CD4-positive, alpha-beta memory T cell (primary cell): ENCODE results near the gene CCN5. TPM values are rescaled to one million over a fixed set of nuclear protein-coding genes. Genes with fewer than 3 reads are reported as not detected.
A peak's percentile ranks its signal among the peaks of the same experiment; 100 is the strongest.

ENCODE experiments used
- CTCF ChIA-PET: fragments of 350-600 bp; sonication (Branson Sonifier 250); formaldehyde crosslinking; loops from one replicate; lab custom pipeline; 2021; ENCODE audit warnings: inconsistent platforms; ENCODE audit not compliant: partially characterized antibody; lab: Charles Lee
- POLR2A ChIA-PET: fragments of 350-600 bp; sonication (Branson Sonifier 250); formaldehyde crosslinking; loops from one replicate; lab custom pipeline; 2021; ENCODE audit not compliant: partially characterized antibody; lab: Charles Lee
- DNase-seq, 5 donors: peaks; one replicate each; pipeline versions ENCODE4 v3.0.0 to v3.0.0-alpha.2; 2020 to 2022; ENCODE audit warnings: mixed read lengths in 1 of 5
- H3K27ac ChIP-seq: one replicate; pipeline ENCODE4 v1.7.0; 2013; ENCODE audit warnings: low read depth, low read length
- H3K27me3 ChIP-seq: 2 replicates; pipeline ENCODE4 v1.7.0; 2013; ENCODE audit warnings: mild to moderate bottlenecking, low read length, moderate library complexity; ENCODE audit not compliant: insufficient read depth
- H3K36me3 ChIP-seq: 2 replicates; pipeline ENCODE4 v1.7.0; 2013; ENCODE audit warnings: mild to moderate bottlenecking, low read length, moderate library complexity; ENCODE audit not compliant: insufficient read depth
- H3K4me1 ChIP-seq: 2 replicates; pipeline ENCODE4 v1.7.0; 2013; ENCODE audit warnings: mild to moderate bottlenecking, low read length, moderate library complexity; ENCODE audit not compliant: insufficient read depth
- H3K4me3 ChIP-seq, 2 donors: one replicate each; pipeline ENCODE4 v1.7.0; 2013; ENCODE audit warnings: low read length in 2 of 2, mild to moderate bottlenecking in 1 of 2
- H3K9me3 ChIP-seq, 2 donors: one replicate each; pipeline ENCODE4 v1.7.0; 2013; ENCODE audit warnings: low read length in 2 of 2, control low read depth in 1 of 2; ENCODE audit not compliant: control insufficient read depth in 1 of 2
- H3K27ac Mint-ChIP-seq, 7 donors: one replicate each; pipeline ENCODE4 v1.8.0; 2020 to 2021; ENCODE audit warnings: mixed read lengths in 7 of 7, mild to moderate bottlenecking in 6 of 7, inconsistent platforms in 3 of 7, moderate library complexity in 3 of 7
- H3K27me3 Mint-ChIP-seq, 2 donors: one replicate each; pipeline ENCODE4 v1.8.0; 2020 to 2021; ENCODE audit warnings: mixed read lengths in 2 of 2
- H3K36me3 Mint-ChIP-seq, 2 donors: one replicate each; pipeline ENCODE4 v1.8.0; 2020 to 2021; ENCODE audit warnings: mixed read lengths in 2 of 2, inconsistent platforms in 1 of 2, mild to moderate bottlenecking in 1 of 2
- H3K4me1 Mint-ChIP-seq, 4 donors: one replicate each; pipeline ENCODE4 v1.8.0; 2020 to 2021; ENCODE audit warnings: mixed read lengths in 4 of 4, mild to moderate bottlenecking in 1 of 4
- H3K4me3 Mint-ChIP-seq, 8 donors: one replicate each; pipeline ENCODE4 v1.8.0; 2020 to 2021; ENCODE audit warnings: mixed read lengths in 8 of 8, mild to moderate bottlenecking in 7 of 8, moderate library complexity in 6 of 8, inconsistent platforms in 3 of 8
- H3K9me3 Mint-ChIP-seq, 8 donors: one replicate each; pipeline ENCODE4 v1.8.0; 2020 to 2021; ENCODE audit warnings: mixed read lengths in 8 of 8, mild to moderate bottlenecking in 5 of 8, inconsistent platforms in 3 of 8, moderate library complexity in 1 of 8
- intact Hi-C: fragments of 100-400 bp; cut with micrococcal nuclease; formaldehyde crosslinking; loops from one replicate; pipeline ENCODE4 v1.15.1; 2023
- polyA plus RNA-seq, 2 donors: library from polyadenylated mRNA; unstranded; fragments of 300-500 nt; fragmentation: Illumina TruSeq; gene quantifications; one replicate each; pipeline ENCODE4 v1.2.3, GENCODE V29; 2021
- total RNA-seq, 2 experiments: library from RNA; stranded (reverse); gene quantifications; one replicate each; pipeline ENCODE4 v1.2.3, GENCODE V29; 2021

Gene CCN5
- total and polyA plus RNA-seq, 4 experiments from 2014 or later = not detected

GRCh38 chr20:44678990-44679611 is 36.1 kb upstream of the CCN5 start:
- Histone ChIP-seq H3K36me3 (no peaks in the 10 kb centered on the region), H3K27ac (no peak overlapping the region), H3K4me1 (peaks cover 8% of the 10 kb centered on the region), H3K27me3 (no peaks in the 10 kb centered on the region), H3K4me3 (no peak overlapping the region), H3K9me3 (no peaks in the 10 kb centered on the region)
- Mint-ChIP-seq H3K4me3 (no peak overlapping the region), H3K4me1 (peaks cover 0 to 7% (median 2%) of the 10 kb centered on the region in 4 donors), H3K9me3 (no peaks in the 10 kb centered on the region), H3K27ac (no peak overlapping the region), H3K27me3 (no peaks in the 10 kb centered on the region), H3K36me3 (no peaks in the 10 kb centered on the region)
- intact Hi-C loops = no loop called here
- ChIA-PET CTCF (interaction anchor here (0.6 to 1.5 kb wide), 4 partner anchors 29 to 74 kb away, joined by 3 read pairs; no protein-coding TSS in a partner anchor), POLR2A (interaction anchor here (1.0 kb wide), 1 partner anchor 36 kb away, joined by 3 read pairs; no protein-coding TSS in a partner anchor)
- DNase-seq = no peak

GRCh38 chr20:44681796-44682566 is 33.2 kb upstream of the CCN5 start:
- Histone ChIP-seq H3K27ac (no peak overlapping the region), H3K36me3 (no peaks in the 10 kb centered on the region), H3K4me1 (peaks cover 8% of the 10 kb centered on the region), H3K9me3 (no peaks in the 10 kb centered on the region), H3K4me3 (no peak overlapping the region), H3K27me3 (no peaks in the 10 kb centered on the region)
- CTCF ChIA-PET = interaction anchor here (1.0 to 6.2 kb wide), 15 partner anchors 9 to 610 kb away, joined by 3 to 83 read pairs (median 28); partner anchors contain the start of gene ADA
- Mint-ChIP-seq H3K4me3 (no peak overlapping the region), H3K4me1 (peaks cover 0 to 15% (median 7%) of the 10 kb centered on the region in 4 donors), H3K36me3 (no peaks in the 10 kb centered on the region), H3K27me3 (peaks cover 1 to 2% of the 10 kb centered on the region in 2 donors), H3K9me3 (no peaks in the 10 kb centered on the region), H3K27ac (peak overlapping the region in 1 of 7 donors; percentile 16)
- intact Hi-C loops = no loop called here
- DNase-seq = no peak
- POLR2A ChIA-PET = interaction anchor here (0.6 to 4.6 kb wide), 3 partner anchors 30 to 174 kb away, joined by 3 to 21 read pairs (median 11); partner anchors contain the start of gene ADA

- Mint-ChIP-seq H3K36me3 (no peaks in the 10 kb centered on the region), H3K9me3 (no peaks in the 10 kb centered on the region), H3K4me1 (peaks cover 0 to 15% (median 7%) of the 10 kb centered on the region in 4 donors), H3K4me3 (no peak overlapping the region), H3K27ac (peak overlapping the region in 2 of 7 donors; percentile 2 to 10), H3K27me3 (peaks cover 4 to 8% of the 10 kb centered on the region in 2 donors)
- POLR2A ChIA-PET = interaction anchor here (0.9 to 4.6 kb wide), 13 partner anchors 11 to 471 kb away, joined by 3 to 25 read pairs (median 5); partner anchors contain the start of genes ADA and SERINC3
- no peaks in the 10 kb centered on the region for H3K9me3 ChIP-seq
- CTCF ChIA-PET = interaction anchor here (0.6 to 6.2 kb wide), 38 partner anchors 9 to 766 kb away, joined by 3 to 83 read pairs (median 5); partner anchors contain the start of genes ADA, FITM2, SERINC3 and TTPAL
- peak; percentile 45 to 68 (median 53) for DNase-seq
- H3K27me3 ChIP-seq = no peaks in the 10 kb centered on the region
- intact Hi-C loops = loop anchor here (2.0 kb wide), 1 partner anchor 41 kb away; no protein-coding TSS in a partner anchor
- H3K27ac ChIP-seq = no peak overlapping the region
- H3K4me1 ChIP-seq = peaks cover 8% of the 10 kb centered on the region
- no peaks in the 10 kb centered on the region for H3K36me3 ChIP-seq
- no peak overlapping the region for H3K4me3 ChIP-seq
Observed at GRCh38 chr20:44683263-44684046, 31.7 kb upstream of the CCN5 start.

GRCh38 chr20:44684047-44684967 is 30.9 kb upstream of the CCN5 start:
- peaks cover 8% of the 10 kb centered on the region for H3K4me1 ChIP-seq
- ChIA-PET CTCF (interaction anchor here (0.6 to 6.2 kb wide), 46 partner anchors 10 to 1087 kb away, joined by 3 to 83 read pairs (median 4); partner anchors contain the start of genes ADA and TTPAL), POLR2A (interaction anchor here (0.9 to 4.6 kb wide), 14 partner anchors 12 to 472 kb away, joined by 3 to 25 read pairs (median 4); partner anchors contain the start of genes ADA and SERINC3)
- H3K4me1 Mint-ChIP-seq = peaks cover 0 to 15% (median 7%) of the 10 kb centered on the region in 4 donors
- H3K36me3 Mint-ChIP-seq = no peaks in the 10 kb centered on the region
- H3K27me3 Mint-ChIP-seq = peaks cover 4 to 8% of the 10 kb centered on the region in 2 donors
- H3K9me3 Mint-ChIP-seq = no peaks in the 10 kb centered on the region
- H3K4me3 ChIP-seq = no peak overlapping the region
- peak overlapping the region in 5 of 7 donors; percentile 2 to 66 (median 52) for H3K27ac Mint-ChIP-seq
- no peak overlapping the region for H3K4me3 Mint-ChIP-seq
- H3K27me3 ChIP-seq = no peaks in the 10 kb centered on the region
- H3K27ac ChIP-seq = no peak overlapping the region
- H3K36me3 ChIP-seq = no peaks in the 10 kb centered on the region
- no peak for DNase-seq
- H3K9me3 ChIP-seq = no peaks in the 10 kb centered on the region
- intact Hi-C loops = loop anchor here (2.0 kb wide), 1 partner anchor 42 kb away; no protein-coding TSS in a partner anchor

GRCh38 chr20:44686934-44687333 is 28.2 kb upstream of the CCN5 start:
- Histone ChIP-seq H3K4me1 (peaks cover 8% of the 10 kb centered on the region), H3K9me3 (no peaks in the 10 kb centered on the region), H3K27me3 (no peaks in the 10 kb centered on the region), H3K27ac (no peak overlapping the region), H3K36me3 (no peaks in the 10 kb centered on the region), H3K4me3 (no peak overlapping the region)
- no peaks in the 10 kb centered on the region for H3K9me3 Mint-ChIP-seq
- POLR2A ChIA-PET = no interaction called here
- no peak for DNase-seq
- no peaks in the 10 kb centered on the region for H3K36me3 Mint-ChIP-seq
- peaks cover 4 to 8% of the 10 kb centered on the region in 2 donors for H3K27me3 Mint-ChIP-seq
- peaks cover 0 to 15% (median 7%) of the 10 kb centered on the region in 4 donors for H3K4me1 Mint-ChIP-seq
- H3K27ac Mint-ChIP-seq = no peak overlapping the region
- H3K4me3 Mint-ChIP-seq = no peak overlapping the region
- CTCF ChIA-PET = no interaction called here
- intact Hi-C loops = loop anchor here (5.0 kb wide), 1 partner anchor 605 kb away; no protein-coding TSS in a partner anchor

GRCh38 chr20:44688053-44688625 is 27.0 kb upstream of the CCN5 start:
- Histone ChIP-seq H3K27ac (no peak overlapping the region), H3K4me1 (peaks cover 8% of the 10 kb centered on the region), H3K27me3 (no peaks in the 10 kb centered on the region), H3K36me3 (no peaks in the 10 kb centered on the region), H3K4me3 (no peak overlapping the region), H3K9me3 (no peaks in the 10 kb centered on the region)
- peaks cover 4 to 8% of the 10 kb centered on the region in 2 donors for H3K27me3 Mint-ChIP-seq
- POLR2A ChIA-PET = no interaction called here
- CTCF ChIA-PET = no interaction called here
- no peak for DNase-seq
- no peak overlapping the region for H3K27ac Mint-ChIP-seq
- H3K4me3 Mint-ChIP-seq = no peak overlapping the region
- no peaks in the 10 kb centered on the region for H3K9me3 Mint-ChIP-seq
- H3K4me1 Mint-ChIP-seq = peaks cover 0 to 15% (median 7%) of the 10 kb centered on the region in 4 donors
- H3K36me3 Mint-ChIP-seq = no peaks in the 10 kb centered on the region
- intact Hi-C loops = loop anchor here (5.0 kb wide), 1 partner anchor 604 kb away; no protein-coding TSS in a partner anchor
